Activated CD4-positive, alpha-beta T cell treated with anti-CD3 and anti-CD28 coated beads, Interleukin-2, amount 10 ng/mL, durations not matched to agents 24 days and 14 days (primary cell): Measurements from ENCODE around the gene PCDHA6. TPM values are rescaled to one million over a fixed set of nuclear protein-coding genes. Genes with fewer than 3 reads are reported as not detected.
"Not testable (repeated sequence)": the region's sequence is repeated elsewhere in the genome, so short reads cannot be mapped to it uniquely, and the experiment has no call there.

ENCODE experiments used
- DNase-seq: peaks from one replicate; pipeline ENCODE4 v3.0.0; 2022
- H3K27ac Mint-ChIP-seq: one replicate; pipeline ENCODE4 v1.8.0; 2022; ENCODE audit warnings: mild to moderate bottlenecking, mixed read lengths
- H3K27me3 Mint-ChIP-seq: one replicate; pipeline ENCODE4 v1.8.0; 2022; ENCODE audit warnings: mixed read lengths
- H3K36me3 Mint-ChIP-seq: one replicate; pipeline ENCODE4 v1.8.0; 2022; ENCODE audit warnings: low read depth, mild to moderate bottlenecking, mixed read lengths
- H3K4me1 Mint-ChIP-seq: one replicate; pipeline ENCODE4 v1.8.0; 2021; ENCODE audit warnings: mixed read lengths
- H3K4me3 Mint-ChIP-seq: one replicate; pipeline ENCODE4 v1.8.0; 2022; ENCODE audit warnings: mild to moderate bottlenecking, moderate library complexity, mixed read lengths
- H3K9me3 Mint-ChIP-seq: one replicate; pipeline ENCODE4 v1.8.0; 2021; ENCODE audit warnings: mixed read lengths
- intact Hi-C: fragments of 100-400 bp; cut with micrococcal nuclease; formaldehyde crosslinking; loops from one replicate; pipeline ENCODE4 v1.15.1; 2023
- total RNA-seq: library from RNA; stranded (reverse); gene quantifications from 2 replicates; pipeline ENCODE4 v1.2.3, GENCODE V29; 2022

Gene PCDHA6
- total RNA-seq, 1 donor from 2014 or later = not detected

DNA sequence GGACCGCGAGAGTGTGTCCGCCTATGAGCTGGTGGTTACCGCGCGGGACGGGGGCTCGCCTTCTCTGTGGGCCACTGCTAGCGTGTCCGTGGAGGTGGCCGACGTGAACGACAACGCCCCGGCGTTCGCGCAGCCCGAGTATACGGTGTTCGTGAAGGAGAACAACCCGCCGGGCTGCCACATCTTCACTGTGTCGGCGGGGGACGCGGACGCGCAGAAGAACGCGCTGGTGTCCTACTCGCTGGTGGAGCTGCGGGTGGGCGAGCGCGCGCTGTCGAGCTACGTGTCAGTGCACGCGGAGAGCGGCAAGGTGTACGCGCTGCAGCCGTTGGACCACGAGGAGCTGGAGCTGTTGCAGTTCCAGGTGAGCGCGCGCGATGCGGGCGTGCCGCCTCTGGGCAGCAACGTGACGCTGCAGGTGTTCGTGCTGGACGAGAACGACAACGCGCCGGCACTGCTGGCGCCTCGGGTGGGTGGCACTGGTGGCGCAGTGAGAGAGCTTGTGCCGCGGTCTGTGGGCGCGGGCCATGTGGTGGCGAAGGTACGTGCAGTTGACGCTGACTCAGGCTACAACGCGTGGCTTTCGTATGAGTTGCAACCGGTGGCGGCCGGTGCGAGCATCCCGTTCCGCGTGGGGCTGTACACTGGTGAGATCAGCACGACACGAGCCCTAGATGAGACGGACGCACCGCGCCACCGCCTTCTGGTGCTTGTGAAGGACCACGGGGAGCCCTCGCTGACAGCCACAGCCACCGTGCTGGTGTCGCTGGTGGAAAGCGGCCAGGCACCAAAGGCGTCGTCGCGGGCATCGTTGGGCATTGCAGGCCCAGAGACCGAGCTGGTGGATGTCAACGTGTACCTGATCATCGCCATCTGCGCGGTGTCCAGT is 8.1 kb downstream of the PCDHA6 start:
- Mint-ChIP-seq H3K4me1 (no peaks in the 10 kb centered on the region), H3K27me3 (no peaks in the 10 kb centered on the region), H3K4me3 (no peak overlapping the region), H3K27ac (no peak overlapping the region), H3K9me3 (peaks cover 21% of the 10 kb centered on the region), H3K36me3 (no peaks in the 10 kb centered on the region)
- DNase-seq = no peak
- intact Hi-C loops = no loop called here

DNA sequence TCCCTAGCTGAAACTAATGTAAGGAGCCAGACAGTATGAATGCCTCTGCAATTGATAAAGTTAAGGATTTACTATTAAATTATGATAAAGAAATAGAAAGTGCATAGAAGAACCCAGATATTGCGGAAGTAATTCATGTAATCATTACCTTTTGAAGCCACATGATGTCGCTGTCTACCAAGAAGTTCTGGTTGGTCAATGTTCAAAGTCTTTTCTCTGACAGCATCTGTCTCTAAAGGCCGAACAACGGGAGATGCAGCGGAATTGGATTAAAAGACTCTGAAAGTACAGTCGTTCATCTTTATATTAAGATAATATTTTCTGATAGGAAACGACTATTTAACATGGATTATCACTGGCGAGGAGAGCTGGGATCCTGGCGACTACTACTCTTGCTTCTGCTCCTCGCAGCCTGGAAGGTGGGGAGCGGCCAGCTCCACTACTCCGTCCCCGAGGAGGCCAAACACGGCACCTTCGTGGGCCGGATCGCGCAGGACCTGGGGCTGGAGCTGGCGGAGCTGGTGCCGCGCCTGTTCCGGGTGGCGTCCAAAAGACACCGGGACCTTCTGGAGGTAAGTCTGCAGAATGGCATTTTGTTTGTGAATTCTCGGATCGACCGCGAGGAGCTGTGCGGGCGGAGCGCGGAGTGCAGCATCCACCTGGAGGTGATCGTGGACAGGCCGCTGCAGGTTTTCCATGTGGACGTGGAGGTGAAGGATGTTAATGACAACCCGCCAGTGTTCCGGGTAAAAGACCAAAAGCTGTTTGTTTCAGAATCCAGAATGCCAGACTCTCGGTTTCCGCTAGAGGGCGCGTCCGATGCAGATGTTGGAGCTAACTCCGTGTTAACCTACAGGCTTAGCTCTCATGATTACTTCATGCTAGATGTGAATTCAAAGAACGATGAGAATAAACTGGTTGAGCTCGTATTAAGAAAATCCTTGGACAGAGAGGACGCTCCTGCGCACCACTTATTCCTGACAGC is 13.5 kb downstream of the PCDHA6 start, which contains the start of gene PCDHA8:
Gene PCDHA8, plus strand, starts transcription at position 210 of the 985 bp plus-strand sequence. Its CDS starts 135 bp downstream, at position 345.
- Mint-ChIP-seq H3K4me3 (no peak within 1 kb of the TSS), H3K9me3 (peaks cover 16% of the 10 kb centered on the region), H3K27me3 (no peaks in the 10 kb centered on the region), H3K36me3 (no peaks in the 10 kb centered on the region), H3K27ac (no peak within 1 kb of the TSS), H3K4me1 (no peaks in the 10 kb centered on the region)
- peak; percentile 61 for DNase-seq
- intact Hi-C loops = no loop called here

DNA sequence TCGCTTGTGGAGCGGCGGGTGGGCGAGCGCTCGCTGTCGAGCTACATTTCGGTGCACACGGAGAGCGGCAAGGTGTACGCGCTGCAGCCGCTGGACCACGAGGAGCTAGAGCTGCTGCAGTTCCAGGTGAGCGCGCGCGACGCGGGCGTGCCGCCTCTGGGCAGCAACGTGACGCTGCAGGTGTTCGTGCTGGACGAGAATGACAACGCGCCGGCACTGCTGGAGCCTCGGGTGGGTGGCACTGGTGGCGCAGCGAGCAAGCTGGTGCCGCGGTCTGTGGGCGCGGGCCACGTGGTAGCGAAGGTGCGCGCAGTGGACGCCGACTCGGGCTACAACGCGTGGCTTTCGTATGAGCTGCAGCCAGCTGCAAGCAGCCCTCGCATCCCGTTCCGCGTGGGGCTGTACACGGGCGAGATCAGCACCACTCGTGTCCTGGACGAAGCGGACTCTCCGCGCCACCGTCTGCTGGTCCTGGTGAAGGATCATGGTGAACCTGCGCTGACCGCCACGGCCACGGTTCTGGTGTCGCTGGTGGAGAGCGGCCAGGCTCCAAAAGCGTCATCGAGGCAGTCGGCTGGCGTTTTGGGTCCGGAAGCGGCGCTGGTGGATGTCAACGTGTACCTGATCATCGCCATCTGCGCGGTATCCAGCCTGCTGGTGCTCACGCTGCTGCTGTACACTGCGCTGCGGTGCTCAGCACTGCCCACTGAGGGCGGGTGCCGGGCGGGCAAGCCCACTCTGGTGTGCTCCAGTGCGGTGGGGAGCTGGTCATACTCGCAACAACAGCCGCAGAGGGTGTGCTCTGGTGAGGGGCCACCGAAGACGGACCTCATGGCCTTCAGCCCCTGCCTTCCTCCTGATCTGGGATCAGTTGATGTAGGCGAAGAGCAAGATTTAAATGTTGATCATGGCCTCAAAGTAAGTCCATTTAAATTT is 15.3 kb downstream of the PCDHA6 start:
- no peaks in the 10 kb centered on the region for H3K36me3 Mint-ChIP-seq
- no peak overlapping the region for H3K27ac Mint-ChIP-seq
- no peaks in the 10 kb centered on the region for H3K4me1 Mint-ChIP-seq
- peaks cover 27% of the 10 kb centered on the region for H3K9me3 Mint-ChIP-seq
- H3K27me3 Mint-ChIP-seq = no peaks in the 10 kb centered on the region
- intact Hi-C loops = no loop called here
- DNase-seq = no peak
- H3K4me3 Mint-ChIP-seq = no peak overlapping the region

GRCh38 chr5:140848139-140849102 is 20.7 kb downstream of the PCDHA6 start, which contains the start of gene PCDHA9:
Gene PCDHA9, plus strand, starts transcription at chr5:140848382. Its CDS starts 114 bp downstream, at chr5:140848496.
- H3K36me3 Mint-ChIP-seq, H3K27ac Mint-ChIP-seq, intact Hi-C loops, H3K4me3 Mint-ChIP-seq, H3K4me1 Mint-ChIP-seq, H3K27me3 Mint-ChIP-seq, DNase-seq: not testable (repeated sequence)
- peaks cover 15% of the 10 kb centered on the region for H3K9me3 Mint-ChIP-seq

DNA sequence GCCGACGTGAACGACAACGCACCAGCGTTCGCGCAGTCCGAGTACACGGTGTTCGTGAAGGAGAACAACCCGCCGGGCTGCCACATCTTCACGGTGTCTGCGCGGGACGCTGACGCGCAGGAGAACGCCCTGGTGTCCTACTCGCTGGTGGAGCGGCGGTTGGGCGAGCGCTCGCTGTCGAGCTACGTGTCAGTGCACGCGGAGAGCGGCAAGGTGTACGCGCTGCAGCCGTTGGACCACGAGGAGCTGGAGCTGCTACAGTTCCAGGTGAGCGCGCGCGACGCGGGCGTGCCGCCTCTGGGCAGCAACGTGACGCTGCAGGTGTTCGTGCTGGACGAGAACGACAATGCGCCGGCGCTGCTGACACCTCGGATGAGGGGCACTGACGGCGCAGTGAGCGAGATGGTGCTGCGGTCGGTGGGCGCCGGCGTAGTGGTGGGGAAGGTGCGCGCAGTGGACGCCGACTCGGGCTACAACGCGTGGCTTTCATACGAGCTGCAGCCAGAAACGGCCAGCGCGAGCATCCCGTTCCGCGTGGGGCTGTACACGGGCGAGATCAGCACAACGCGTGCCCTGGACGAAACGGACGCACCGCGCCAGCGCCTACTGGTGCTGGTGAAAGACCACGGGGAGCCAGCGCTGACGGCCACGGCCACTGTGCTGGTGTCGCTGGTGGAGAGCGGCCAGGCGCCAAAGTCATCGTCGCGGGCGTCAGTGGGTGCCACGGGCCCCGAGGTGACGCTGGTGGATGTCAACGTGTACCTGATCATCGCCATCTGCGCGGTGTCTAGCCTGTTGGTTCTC is 22.3 kb downstream of the PCDHA6 start:
- DNase-seq, intact Hi-C loops, H3K27ac Mint-ChIP-seq, H3K27me3 Mint-ChIP-seq, H3K4me1 Mint-ChIP-seq, H3K36me3 Mint-ChIP-seq, H3K4me3 Mint-ChIP-seq: not testable (repeated sequence)
- H3K9me3 Mint-ChIP-seq = peaks cover 18% of the 10 kb centered on the region

DNA sequence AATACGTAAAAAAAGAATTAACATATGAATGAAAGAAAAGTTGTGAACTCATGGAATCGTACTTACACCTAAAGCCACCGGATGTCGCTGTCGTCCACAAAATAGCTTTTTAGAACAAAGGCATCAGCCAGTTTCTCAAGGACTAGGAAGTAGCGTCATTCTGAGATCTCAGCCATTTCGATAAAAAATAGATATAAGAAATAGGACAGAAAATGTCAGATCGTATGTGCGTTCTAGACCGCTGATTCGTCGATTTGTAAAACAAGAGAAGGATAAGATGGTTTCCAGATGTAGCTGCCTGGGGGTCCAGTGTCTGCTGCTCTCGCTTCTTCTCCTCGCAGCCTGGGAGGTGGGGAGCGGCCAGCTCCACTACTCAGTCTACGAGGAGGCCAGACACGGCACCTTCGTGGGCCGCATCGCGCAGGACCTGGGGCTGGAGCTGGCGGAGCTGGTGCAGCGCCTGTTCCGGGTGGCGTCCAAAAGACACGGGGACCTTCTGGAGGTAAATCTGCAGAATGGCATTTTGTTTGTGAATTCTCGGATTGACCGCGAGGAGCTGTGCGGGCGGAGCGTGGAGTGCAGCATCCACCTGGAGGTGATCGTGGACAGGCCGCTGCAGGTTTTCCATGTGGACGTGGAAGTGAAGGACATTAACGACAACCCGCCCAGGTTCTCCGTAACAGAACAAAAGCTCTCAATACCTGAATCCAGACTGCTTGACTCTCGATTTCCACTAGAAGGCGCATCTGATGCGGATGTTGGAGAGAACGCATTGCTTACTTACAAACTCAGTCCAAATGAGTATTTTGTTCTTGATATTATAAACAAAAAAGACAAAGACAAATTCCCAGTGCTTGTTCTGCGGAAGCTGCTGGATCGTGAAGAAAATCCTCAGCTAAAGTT is 28.3 kb downstream of the PCDHA6 start, which contains the start of gene PCDHA10:
Gene PCDHA10, plus strand, starts transcription at position 126 of the 903 bp plus-strand sequence. Its CDS starts 152 bp downstream, at position 278.
- peak; percentile 50 for DNase-seq
- peaks cover 23% of the 10 kb centered on the region for H3K9me3 Mint-ChIP-seq
- no peaks in the 10 kb centered on the region for H3K36me3 Mint-ChIP-seq

GRCh38 chr5:140857177-140857986 is 29.6 kb downstream of the PCDHA6 start:
- H3K4me3 Mint-ChIP-seq = no peak overlapping the region
- intact Hi-C loops = no loop called here
- DNase-seq = no peak
- no peak overlapping the region for H3K27ac Mint-ChIP-seq
- no peaks in the 10 kb centered on the region for H3K27me3 Mint-ChIP-seq
- H3K36me3 Mint-ChIP-seq = no peaks in the 10 kb centered on the region
- peaks cover 23% of the 10 kb centered on the region for H3K9me3 Mint-ChIP-seq
- no peaks in the 10 kb centered on the region for H3K4me1 Mint-ChIP-seq

More for the DNA sequence above, 28.3 kb downstream of the PCDHA6 start, which contains the start of gene PCDHA10:
- Mint-ChIP-seq H3K4me3 (no peak within 1 kb of the TSS), H3K27me3 (no peaks in the 10 kb centered on the region), H3K27ac (no peak within 1 kb of the TSS), H3K4me1 (no peaks in the 10 kb centered on the region)
- intact Hi-C loops = no loop called here

DNA sequence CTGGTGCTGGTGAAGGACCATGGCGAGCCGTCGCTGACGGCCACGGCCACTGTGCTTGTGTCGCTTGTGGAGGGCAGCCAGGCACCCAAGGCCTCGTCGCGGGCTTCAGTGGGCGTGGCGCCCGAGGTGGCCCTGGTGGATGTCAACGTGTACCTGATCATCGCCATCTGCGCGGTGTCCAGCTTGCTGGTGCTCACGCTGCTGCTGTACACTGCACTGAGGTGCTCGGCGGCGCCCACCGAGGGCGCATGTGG is 30.2 kb downstream of the PCDHA6 start:
- peak; percentile 48 for DNase-seq
- Mint-ChIP-seq H3K4me3 (no peak overlapping the region), H3K4me1 (no peaks in the 10 kb centered on the region), H3K27me3 (no peaks in the 10 kb centered on the region), H3K36me3 (no peaks in the 10 kb centered on the region), H3K9me3 (peaks cover 23% of the 10 kb centered on the region), H3K27ac (no peak overlapping the region)
- intact Hi-C loops = no loop called here

GRCh38 chr5:140862441-140863295 is 34.9 kb downstream of the PCDHA6 start:
- Mint-ChIP-seq H3K27ac (no peak overlapping the region), H3K4me3 (no peak overlapping the region), H3K27me3 (no peaks in the 10 kb centered on the region), H3K9me3 (peaks cover 10% of the 10 kb centered on the region), H3K36me3 (no peaks in the 10 kb centered on the region), H3K4me1 (no peaks in the 10 kb centered on the region)
- intact Hi-C loops = no loop called here
- no peak for DNase-seq
